GM21528 (cell line): Measurements from ENCODE around the gene SEMA3A.
"Not testable (repeated sequence)": the region's sequence is repeated elsewhere in the genome, so short reads cannot be mapped to it uniquely, and the experiment has no call there.

Source experiments
- ATAC-seq: cut with Tn5 transposase; IDR thresholded peaks from one replicate; pipeline ENCODE4 v1.9.1; 2021; ENCODE audit warnings: mild to moderate bottlenecking, moderate library complexity; ENCODE audit not compliant: unreplicated experiment, low FRiP score

SEMA3A gene

DNA sequence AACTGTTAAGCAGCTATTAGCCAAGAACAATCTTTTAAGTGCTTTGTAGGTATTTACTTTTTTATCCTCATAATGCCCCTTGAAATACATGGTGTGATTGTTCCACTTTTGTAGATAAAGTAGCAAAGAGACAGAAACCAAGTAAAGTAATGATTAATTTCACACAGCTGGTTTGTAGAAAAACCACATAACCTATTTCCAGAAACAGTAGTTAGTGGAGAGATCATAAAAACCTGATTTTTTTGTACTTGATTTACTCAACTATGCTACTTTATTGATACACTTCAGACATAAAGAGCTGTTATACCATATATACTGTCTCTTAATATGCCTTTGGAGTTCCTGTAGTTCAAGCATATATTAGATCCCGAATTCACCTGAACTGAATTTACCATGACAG lies 118.4 kb downstream of the SEMA3A start:
- ATAC-seq, result no peak

DNA sequence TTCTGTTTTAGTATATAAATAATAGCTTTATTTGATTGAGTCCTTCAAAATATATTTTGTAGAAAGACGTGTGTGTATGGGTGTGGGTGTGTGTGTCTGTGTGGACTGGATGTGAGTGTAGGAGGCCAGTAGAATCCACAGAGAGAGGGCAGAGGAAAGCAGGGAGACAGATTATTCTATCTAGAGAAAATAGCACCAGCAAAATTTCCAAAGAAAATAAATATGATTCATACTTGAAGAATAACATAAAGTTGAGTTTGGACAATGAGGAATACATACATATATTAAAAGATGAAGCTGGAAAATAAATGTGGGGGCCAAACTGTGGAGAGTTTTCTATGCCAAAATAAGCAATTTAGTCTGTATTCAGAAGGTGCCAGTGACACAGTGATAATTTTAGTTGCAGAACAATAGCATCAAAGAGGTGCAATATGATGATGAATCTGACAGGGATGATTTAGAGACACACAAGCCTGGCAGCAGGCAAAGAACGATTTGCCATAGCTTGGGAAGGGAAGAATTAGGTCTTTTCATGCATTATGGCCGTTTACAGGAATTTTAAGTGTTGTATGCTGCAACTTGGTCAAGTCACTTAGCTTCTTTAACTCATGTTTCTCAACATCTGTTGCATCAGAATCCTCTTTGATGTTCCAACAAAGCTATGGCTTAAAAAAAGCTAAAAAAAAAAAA lies 121.3 kb downstream of the SEMA3A start:
- ATAC-seq, result no peak

DNA sequence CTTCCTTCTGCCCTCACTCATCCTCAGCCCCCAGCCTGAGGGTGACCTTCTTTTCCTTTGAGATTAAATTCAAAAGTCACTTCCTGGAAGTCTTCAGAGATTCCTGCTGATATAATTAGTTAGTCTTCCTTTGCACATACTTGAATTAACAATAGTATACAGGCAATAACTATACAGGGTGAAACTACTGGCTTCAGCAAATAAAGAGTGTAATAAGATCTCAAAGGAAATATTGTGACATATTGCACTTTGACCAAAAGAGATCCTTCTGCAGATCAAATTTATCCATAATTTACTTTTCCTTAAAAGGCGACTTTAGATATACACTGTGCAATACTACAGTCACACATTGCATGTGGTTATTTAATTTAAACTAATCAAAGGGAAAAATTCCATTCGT lies 123.8 kb downstream of the SEMA3A start:
- ATAC-seq, result no peak

GRCh38 chr7:84069999-84070500 lies 124.5 kb downstream of the SEMA3A start:
- no peak for ATAC-seq

- ATAC-seq, result no peak
These were observed 125.6 kb downstream of the SEMA3A start for GRCh38 chr7:84069033-84069432.

GRCh38 chr7:84062489-84062901 lies 132.1 kb downstream of the SEMA3A start:
- ATAC-seq, result not testable (repeated sequence)

GRCh38 chr7:84060760-84061261 lies 133.8 kb downstream of the SEMA3A start:
- ATAC-seq, result no peak

- ATAC-seq, result no peak
These were observed 134.6 kb downstream of the SEMA3A start for GRCh38 chr7:84060000-84060399.

DNA sequence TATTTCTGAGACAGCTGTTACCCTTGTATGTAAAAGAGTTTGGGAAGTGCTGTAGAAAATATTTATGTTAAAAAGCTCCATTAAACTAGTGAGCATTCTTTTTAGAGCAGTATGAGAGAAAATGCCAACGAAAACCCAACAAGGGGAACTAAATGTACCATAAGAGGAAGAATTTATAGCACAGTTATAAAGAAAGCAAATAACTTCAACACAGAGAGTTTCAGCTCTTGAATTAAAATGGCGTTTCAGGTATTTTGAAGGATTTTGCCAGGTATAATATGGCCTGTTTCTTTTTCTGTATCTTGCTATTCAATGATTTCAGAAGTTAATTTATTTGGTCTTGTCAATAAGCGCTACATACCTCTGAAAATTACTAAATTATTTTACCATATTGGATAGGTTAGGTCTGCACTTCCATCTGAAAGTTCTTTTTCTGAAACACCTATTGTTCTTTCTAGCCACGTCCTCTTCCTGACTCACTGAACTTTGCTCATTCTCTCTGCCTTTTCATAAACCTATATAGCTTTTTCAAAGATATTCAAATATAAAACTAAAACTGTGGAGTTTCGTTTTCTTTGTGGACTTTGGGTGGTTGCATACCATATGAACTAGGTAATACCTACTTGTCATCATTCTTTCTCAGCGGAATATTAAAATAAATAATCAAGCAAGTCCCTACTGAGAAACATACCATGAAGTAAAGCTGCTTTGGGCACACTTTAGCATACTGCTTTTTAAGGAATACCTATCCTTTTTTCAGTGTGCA lies 136.1 kb downstream of the SEMA3A start:
- no peak for ATAC-seq

GRCh38 chr7:84057576-84057975 lies 137.0 kb downstream of the SEMA3A start:
- no peak for ATAC-seq

DNA sequence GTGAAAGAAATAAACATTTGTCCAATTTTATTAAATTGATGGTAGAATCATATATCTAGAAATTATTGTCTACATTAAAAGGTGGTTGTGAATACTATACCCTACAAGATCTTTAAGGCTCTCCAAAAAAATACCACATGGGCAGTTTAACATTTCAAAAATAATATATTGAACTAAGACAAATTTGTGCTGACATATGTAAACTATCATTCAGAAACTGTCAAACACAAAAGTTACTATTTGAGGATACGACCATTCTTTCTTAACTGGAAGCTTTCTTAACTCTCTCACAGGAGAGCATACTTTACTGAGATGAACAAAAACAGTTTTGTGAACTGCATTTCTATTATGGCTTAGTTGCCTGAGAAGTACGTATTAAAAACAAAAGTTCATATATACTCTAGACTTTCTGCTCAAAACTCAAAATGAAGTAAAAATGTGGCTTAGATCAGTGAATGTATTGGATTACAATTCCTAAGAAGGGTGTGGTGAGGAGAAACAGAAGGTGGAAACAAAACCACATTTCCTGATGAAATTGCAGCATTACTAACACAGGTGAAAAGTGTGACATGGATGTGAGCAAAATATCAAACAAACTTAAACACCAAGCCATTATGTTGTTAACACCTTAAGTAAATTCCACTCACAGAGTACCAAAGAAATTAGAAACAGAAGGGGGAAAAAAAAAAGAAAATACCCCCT lies 138.5 kb downstream of the SEMA3A start:
- no peak for ATAC-seq

- not testable (repeated sequence) for ATAC-seq
These were observed 139.4 kb downstream of the SEMA3A start for GRCh38 chr7:84055199-84055598.

GRCh38 chr7:84049071-84049836 lies 145.3 kb downstream of the SEMA3A start:
- ATAC-seq, result no peak

DNA sequence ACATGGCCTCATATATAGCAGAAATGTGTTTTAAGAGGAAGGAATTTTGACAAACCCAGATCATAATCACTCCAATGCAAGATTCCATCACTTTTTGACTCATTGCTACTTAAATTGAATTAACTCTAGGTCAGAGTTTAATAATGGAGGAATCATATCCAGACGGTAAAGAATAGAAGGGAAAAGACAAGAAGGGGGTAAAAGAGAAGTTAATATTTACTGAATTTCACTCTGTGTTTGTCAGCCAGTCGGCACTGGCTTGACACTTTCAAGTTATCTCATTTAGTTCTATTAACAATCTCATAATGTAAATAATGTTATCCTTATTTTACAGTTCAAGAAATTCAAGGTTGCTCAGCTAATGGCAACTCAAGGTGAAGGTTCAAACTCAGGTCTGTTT lies 147.5 kb downstream of the SEMA3A start:
- no peak for ATAC-seq

- no peak for ATAC-seq
These were observed 149.8 kb downstream of the SEMA3A start for GRCh38 chr7:84044834-84045233.

- no peak for ATAC-seq
These were observed 150.9 kb downstream of the SEMA3A start for GRCh38 chr7:84043661-84044191.

DNA sequence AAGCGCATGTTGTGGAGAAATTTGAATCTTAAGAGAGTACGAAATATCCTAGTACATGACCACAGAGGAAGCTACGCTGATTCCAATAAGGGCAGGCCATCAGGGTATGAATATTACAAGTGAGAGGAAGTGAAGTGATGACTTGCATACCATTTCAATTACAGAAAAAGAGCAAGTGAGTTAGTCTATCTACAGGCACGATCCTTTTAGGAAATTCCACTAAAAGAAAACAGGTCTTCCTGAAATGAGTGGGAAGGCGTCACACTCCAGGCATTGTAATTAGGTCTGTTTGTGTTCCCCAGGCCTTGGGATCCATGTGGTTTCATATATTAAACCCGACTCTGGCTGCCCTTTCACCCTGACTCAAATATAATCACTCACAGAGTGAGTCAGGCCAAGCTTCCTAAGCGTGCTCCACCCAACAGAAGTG lies 152.5 kb downstream of the SEMA3A start:
- no peak for ATAC-seq

DNA sequence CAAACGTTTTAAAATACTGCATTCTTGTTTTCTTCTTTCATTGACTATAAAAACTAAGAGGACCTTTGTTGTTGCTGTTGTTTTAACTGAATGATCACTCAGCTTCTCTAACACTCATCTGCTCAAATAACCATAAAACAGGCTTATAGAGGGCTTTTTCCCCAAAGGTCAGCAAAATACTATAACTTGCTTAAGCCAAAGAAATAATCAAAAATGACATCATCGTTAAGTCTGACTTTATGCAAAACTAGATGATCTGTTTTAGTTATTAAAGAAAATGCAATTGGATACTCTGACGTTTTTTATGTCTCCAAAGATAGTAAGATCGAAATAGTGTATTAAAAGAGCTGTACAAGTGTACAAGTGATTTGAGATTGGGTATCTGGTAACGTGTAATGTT lies 152.9 kb downstream of the SEMA3A start:
- no peak for ATAC-seq

- ATAC-seq, result no peak
These were observed 154.2 kb downstream of the SEMA3A start for GRCh38 chr7:84040355-84040754.

DNA sequence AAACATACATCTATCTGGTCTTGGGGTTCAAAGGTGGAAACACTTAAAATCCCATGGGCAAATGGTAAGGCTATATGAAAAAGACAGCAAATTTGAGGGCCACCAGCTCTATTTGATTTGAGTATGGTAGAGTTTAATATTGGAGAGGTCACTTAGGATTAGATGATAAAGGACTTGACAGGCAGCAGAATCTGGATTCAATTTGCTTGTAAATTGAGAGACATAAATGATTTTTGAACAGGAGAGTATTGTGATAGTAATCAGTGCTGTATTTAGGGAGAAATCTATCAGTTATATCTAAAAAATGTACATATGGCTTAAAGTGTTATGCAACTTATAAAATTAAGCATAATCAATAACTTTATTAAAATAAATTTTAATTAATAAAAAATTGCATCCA lies 155.2 kb downstream of the SEMA3A start:
- no peak for ATAC-seq
